GM19240 (cell line): ENCODE data around the gene RAMACL.
"Not testable (repeated sequence)": the region's sequence is repeated elsewhere in the genome, so short reads cannot be mapped to it uniquely, and the experiment has no call there.

ENCODE experiments used
- DNase-seq: peaks from one replicate; pipeline ENCODE4 v3.0.0; 2011; ENCODE audit warnings: low spot score; ENCODE audit not compliant: insufficient read length

RAMACL gene

DNA sequence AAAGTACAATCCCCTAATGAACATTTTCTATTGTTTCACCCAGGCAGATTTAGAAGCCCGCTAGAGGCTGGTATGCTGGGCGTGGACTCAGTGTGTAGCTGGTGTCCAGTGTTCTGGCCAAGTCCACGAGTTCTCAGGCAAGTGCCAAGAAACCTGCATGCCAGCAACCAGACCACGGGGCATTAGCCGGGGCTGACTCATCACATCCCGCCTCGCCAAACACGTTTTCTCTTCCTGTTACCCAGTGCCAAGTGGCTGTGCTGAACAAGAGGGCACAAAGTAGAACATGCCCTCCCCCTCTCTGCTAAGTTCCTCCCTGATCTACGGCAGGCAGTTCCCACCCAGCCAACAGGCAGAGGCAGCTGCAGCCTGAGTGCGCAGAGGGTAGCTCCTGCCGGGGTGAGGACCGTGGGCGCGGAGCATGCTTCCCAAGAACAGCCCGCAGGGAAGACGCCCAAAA is 29.6 kb downstream of the RAMACL start:
- no peak for DNase-seq

DNA sequence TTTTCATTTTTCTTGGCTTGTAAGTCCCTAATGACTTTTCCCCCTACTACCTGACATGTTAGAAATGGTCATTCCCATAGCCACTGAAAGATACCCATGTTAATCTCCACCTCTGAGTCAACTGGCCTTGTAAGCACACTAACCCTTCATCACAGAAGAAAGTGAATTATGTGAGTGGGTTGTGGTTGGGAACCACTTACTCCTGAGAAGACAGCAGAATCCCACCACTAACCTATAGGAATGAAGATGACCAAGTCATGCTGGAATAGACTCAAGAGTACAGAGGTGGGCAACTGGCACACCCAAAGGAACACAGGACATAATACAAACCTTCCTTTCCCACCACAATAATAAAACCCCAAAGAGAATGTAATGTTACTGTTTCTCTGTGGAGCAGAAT is 30.1 kb downstream of the RAMACL start:
- no peak for DNase-seq

DNA sequence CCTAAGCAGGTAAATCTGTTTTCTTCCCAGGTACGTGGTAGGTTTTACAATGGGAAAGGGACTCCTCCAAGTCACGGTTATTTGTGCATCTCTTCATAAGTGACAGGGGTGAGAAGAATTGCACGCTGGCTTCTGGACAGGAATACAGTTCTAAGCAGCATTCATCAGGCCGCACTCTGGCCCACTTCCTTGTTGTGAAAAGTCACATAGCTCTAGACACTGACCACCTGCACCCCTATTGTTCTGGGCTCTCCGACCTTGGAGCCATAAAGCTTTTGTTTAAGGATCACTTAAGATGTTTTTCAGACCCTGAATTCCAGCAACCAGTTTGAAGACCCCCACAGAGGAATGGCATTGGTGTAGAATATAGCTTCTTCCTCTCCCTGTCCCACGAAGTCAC is 31.4 kb downstream of the RAMACL start:
- no peak for DNase-seq

DNA sequence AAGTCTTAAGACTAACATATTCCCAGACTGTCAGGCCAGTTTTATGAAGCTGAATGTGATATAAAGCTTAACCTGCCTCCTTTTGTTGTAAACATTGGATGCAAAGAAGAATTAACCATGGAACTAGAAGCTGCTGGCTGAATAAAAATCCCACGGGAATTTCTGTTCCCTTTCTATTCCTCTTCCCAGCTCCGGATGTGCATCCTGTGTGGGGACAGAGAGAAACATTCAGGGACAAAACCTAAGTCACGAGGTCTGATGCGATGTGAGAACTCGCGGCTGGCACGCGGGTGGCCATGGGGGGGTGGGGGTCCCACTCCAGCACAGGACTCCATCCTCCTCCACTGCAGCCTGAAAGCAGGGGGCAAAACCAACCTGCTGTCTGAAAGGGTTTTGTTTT is 32.2 kb downstream of the RAMACL start:
- no peak for DNase-seq

DNA sequence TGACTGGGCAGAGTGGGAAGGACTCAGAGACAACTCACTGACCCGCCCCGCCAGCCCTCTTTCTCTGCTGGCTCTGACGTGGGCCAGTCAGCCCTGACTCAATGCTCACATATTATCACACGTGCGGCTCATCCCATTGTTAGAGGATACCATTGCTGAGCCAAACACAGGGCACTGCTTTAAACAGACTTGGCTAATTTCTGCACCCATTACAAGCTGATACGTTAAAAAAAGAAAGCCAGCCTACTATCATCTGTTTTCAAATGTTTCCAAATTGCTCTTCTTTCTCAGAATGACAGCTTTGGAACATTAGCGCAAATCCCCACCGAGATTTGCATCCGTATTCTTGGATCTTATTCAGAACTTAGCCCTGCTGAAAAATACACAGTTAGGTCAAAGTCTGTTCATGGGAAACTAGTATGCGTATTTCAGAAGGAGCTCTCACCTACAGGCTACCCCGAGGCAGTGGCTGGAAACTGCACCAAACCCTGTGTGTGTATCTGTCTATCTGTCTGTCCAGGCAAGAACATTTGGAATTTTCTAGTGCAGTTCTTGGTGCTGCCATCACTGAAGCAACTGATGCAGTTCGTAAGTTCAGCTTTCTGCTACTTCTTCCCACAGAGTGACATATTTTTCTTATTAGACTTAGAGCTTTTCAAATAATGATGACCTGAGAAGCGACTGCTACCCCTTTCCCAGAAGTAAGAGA is 32.8 kb downstream of the RAMACL start:
- DNase-seq, result no peak

DNA sequence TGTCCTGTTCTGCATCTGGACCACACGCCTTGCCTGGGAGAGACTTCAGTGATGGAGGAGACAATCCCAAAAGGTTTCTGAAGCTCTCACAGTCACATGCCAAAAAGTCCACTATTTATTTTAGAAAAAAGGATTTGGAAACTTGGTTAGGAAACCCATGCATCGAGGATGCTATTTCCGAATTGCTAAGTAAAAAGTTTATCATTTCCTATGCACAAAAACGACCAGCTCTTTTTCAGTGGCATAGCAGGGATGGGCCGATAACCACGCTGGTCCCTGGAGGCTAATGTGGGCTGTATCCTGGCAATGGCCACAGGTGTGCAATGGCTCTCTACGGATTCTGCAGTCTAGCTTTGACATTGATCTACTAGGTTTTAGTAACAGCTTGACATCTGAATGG is 33.9 kb downstream of the RAMACL start:
- no peak for DNase-seq

DNA sequence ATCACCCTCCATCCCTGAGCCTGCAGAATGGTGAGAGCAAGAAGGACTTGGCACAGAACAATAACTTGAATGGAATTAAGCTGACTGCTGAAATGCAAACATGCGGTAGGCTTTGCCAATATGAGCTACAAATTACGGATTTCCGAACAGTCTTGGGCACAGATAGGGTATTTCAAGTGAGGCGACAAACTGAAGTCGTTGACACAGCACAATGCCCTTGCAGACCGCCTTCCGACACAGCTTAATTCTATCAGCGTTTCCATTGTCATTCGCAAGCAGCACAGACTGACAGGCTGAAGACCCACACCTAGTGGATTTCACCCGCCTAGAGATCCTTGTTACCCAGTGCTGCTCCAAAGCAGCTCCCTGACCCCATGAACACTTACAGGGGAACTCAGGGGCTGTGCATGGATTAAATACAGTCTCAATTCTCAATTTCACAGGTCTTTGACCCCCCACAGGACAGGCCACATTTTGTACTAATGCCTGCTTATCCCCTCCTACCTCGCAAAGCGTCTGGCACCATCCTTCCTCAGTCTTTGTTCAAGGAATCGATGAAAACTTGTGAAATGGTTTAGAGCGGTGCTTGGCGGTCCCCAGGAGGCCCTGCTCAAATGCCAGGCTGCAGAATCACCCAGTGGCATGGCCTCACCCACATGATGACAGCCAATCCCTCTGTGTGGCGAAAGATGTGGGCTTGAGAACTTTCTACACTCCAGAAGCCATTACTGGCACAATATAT is 34.6 kb downstream of the RAMACL start:
- DNase-seq, result no peak

DNA sequence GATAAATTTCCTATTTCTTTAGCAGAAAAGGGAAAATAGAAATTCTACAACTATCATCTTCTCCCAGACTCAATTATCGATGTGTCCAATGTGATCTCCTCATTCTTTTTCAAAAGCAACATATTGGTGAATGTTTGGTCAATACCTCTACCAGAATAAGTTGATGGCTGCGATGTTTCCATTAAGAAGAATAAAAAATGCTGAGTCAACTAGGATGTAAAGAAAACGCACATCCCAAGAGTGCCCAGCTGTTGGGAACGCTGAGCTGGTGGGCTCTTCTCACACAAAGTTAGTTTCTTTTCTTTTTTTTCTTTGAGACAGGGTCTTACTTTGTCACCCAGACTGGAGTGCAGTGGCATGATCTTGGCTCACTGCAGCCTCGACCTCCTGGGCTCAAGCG is 39.8 kb downstream of the RAMACL start:
- DNase-seq, result no peak

DNA sequence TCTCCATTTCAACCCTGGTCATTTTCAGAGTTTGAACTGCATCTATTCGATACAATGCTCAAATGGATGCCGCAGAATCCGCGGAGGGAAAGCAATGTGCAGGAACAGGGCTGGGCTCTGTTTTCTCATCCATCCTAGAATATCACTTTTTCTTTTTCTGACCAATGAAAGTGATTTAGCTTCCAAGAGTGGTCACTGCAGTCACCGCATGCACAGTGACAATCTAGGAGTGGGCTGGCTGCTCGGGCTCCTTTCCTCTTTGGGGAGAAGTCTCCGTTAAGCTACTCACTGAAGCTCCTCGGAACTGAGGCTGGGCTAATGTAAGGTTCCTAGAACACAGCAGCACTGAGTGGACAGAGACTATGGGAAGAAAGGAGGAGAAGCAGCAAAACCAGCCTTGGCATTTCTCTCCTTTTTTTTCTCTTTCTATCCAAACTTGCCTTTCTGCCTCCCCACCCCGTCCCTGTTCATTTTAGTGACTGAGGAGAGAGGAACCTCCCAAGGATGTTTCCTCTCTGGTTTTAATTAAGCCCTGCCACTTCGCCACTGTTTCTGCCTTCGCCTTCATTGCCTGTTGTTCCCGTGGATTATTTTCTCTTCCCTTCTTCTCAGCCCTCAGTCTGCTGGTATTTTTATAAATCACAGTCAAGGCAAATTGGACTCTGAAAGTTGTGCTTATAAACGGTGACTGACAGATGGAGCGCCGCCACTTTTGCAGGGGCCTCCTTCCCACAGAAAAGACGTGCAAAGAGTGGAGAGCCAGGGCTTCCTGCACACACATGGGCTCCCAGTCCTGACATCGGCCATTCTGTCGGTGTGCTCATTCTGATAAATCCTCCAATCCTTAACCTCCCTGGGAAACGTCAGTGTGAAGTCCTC is 41.1 kb downstream of the RAMACL start:
- no peak for DNase-seq

DNA sequence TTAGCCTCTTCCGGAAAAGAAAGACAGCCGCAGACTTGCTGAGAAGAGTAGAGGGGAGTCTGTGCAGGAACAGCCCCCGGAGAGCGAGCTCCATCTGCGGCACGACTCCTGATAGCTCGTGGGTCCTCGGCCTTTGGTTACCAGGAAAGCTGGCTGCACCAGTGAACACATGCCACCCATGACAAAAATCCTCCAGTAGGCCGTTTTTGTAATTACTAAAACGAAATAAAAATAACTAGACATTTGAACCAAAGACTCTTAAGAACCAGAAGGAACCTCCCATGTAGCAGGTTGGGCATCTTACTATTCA is 42.2 kb downstream of the RAMACL start:
- no peak for DNase-seq

DNA sequence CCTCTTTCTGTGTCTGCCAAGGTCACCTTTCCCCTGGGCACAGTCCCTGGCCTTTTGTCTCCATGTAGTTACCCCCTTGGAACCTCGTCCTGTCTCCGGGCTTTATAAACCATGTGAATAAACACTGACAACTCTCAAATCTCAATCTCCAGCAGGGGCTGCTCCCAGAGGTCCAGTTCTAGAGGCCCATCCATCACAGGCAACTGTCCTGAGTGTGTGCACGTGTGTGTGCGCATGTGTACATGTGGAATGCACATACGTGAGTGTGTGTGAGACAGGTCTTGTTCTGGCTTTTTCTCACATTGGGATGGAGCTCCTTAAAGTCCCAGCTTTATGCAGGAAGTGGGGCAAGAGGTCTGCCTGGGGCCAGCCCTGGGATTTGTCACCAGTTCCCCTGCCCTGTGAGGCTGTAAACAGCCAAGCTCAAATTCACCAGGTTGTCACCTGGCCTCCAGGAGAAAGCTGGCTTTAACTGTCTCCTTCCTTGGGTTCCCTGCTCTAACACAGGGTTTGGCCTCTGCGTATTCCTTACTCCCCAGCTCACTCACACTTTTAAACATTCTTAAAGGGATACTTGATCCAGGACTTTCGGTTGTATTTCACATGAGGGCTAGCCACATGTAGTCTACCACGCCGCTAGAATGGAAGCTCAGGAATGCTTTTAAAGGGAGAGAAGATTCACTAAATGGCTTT is 42.7 kb downstream of the RAMACL start:
- no peak for DNase-seq

DNA sequence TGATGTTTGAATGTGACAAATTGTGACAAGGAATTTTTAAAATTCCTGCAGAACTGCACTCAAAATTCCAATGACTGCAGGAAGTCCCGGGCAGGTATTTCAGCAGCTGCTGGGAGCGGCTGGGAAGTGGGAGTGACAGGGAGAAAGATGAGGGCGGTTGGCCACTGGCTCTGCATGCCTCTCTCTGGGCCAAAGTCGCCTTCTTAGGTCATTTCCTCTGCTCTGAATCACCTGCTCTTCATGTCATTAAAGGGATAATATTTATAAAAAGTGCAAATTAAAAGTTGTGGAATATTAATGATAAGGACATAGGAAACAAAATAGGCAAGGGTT is 43.9 kb downstream of the RAMACL start:
- no peak for DNase-seq

DNA sequence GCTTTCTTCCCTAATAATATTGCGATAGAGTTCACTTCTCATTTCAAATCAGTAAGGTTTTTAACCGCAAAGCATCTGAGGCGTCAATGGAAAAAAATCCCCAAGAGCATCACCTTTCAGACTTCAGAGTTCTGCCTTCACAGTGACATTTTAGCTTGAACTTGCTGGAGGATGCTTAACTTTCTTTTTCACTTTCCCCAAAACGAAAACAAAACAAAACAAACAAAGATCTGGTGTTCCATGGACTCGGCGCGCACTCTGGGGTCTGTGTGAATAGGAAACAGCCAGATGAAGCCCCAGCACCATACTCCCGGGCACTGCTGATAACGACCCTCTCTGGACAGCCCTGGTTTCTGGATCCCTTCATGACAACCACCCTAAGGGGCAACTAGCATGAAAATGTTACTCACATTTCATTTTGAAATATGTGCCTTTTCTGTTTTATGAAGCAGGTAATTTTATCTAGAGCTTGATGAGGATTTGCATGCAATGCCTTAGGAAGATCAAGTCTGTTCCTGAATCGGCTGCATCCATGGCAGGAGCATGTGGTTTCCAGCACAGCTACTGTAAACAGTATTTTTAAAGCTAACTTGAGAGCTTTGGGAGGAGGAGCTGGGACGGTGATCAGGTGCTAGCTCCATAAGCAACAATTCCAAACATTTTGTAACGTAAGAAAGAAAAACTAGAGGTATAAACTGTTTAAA is 44.5 kb downstream of the RAMACL start:
- DNase-seq, result no peak

DNA sequence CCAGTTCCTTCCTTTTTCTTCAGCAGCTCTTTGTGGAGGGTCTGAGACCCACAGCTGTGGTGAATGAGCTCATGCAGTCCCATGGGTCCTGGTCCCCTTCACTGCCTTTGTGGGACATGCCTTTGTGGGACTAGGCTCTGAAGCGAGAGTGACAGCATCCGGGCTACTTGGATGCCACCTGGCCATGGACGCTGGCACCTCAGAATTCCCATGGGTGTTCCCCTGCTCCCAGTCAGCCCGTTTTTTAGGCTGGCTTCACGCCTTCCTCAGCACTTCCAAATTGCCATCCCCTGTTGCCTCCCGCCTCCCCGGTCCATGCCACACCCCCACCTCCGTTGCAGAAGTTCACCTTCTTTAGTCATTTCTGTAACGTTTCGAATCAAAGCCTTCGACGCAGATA is 45.1 kb downstream of the RAMACL start:
- no peak for DNase-seq

DNA sequence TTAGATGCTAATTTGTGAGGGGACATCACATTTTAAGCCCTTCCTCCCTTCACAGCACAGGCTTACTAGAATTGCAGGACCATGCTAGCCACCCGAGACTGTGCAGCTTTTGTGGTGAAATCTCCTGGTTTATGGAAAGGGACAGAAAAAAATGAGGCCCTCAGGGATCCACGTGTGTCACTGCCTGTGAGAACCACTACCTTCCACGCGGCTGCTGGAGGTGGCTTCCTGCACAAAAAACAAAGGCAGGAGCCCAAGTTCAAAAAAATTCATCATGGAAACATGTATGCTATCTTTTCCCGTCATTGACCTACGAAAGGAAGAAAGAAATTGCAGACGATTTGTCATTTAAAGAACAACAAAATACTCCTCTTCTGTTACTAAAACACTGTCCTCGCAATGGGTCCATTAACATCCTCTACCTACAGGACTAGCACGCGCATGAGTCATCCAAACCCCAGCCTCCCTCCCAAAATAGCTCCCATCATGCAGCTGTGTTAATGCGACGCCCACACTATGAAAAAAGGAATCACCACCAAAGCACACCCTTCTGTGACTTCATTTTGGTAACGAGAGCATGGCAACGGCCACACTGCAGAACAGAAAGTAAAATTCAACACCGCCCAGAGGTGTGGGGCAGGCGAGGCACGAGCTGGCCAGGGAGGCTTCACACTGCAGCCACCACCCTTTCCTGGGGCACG is 45.7 kb downstream of the RAMACL start:
- peak; percentile 48 for DNase-seq

DNA sequence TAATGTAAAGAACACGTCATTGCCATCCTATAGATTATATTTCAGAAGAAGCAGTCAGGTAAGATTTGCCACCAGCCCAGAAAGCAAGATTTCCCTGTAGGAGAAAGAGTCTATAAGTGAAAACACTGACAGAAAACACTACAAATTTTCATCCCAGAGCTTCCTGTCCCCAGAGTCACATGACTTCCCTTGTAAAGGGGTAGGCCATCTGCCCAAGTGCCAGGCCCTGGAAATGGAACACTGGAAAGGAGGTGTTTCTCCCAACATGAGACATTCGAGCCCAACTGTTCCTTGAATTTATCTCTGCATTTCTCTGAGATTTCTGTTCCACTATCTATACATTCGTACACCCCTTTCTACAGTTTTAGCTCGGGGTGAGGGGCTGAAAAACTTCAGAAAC is 46.9 kb downstream of the RAMACL start:
- no peak for DNase-seq

DNA sequence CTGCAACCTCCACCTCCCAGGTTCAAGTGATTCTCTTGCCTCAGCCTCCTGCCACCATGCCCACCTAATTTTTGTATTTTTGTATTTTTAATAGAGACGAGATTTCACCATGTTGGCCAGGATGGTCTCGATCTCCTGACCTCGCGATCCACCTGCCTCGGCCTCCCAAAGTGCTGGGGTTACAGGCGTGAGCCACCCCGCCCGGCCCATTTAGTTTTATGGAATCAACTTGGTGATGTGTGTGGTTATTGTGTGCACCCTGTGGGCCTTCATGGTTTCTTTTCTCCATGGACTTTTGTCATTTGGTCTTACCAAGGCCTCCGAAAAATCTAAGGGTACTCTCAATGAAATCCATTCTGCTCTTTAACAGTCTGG is 47.5 kb downstream of the RAMACL start:
- not testable (repeated sequence) for DNase-seq

DNA sequence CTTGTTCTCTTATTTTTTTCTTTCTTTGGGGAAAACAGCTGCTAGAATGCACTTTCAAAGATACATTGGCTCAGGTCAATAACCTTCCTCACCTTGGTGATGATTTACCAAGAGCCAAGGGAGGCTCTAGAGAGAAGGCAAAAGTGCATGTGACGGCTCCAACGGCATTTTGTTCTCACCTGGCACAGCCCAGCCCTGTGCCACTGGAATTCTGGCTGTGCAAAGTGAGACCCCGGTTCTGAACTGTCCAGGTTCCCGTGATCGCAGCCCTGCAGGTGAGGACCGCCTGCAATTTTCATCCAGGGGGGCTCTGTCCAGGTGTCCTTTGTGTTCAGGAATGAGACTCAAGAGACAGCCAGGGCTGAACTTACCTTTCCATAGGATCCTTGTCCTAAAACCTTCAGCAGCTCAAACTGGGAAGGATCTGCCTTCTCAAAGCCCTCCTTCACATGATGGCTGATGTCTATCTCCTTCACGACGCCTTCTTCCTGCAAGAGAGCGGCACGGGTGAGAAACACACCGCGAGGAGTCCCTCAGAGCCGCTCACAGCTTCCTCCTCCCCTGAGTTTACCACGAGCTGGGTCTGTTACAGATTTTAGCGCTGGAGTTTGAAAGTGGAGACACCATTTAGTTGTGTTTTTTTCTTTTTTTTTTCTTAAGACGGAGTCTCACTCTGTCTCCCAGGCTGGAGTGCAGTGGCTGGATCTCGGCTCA is 48.0 kb downstream of the RAMACL start:
- no peak for DNase-seq

DNA sequence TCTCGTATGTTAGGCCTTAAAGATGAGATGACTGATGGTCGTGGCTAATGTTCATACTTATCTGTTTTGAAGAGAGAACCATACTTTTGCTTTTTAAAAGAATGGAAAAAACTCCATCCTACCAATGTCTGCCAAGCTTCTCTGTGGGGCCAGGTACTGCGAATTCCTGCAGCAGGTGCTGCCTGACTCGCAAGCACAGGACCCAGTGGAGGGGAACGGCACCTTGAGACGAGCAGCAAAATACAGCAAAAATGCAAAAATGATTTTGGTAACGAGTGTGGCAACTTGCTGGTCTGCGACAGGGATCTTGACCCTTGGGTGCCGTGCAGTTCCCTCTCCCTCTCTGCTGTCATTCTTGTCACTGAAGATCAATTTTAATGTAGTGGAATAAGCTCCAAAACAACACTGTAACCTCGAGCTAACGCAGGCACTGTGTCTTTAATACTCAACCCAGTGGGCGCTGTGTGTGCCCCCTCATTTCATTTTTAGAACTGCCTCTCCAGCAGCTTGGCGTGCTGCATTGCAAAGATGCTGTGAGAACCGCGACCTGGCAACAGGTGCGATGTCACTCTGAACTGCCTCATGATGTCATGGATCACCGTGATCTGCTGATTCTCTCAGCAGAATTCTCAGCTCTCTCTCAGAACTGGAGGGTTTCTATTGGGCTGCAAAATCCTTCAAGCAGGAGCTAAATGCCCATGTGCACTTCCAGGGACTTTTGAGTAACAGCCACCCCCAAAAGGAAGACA is 51.6 kb downstream of the RAMACL start:
- no peak for DNase-seq
